Measurements from ENCODE around the gene BEND6. TPM values are rescaled to one million over a fixed set of nuclear protein-coding genes. Genes with fewer than 3 reads are reported as not detected.

BEND6 gene
- total and polyA plus RNA-seq, 10 of the 15 experiments (the other 5 are each of a cell fraction or from before 2014, with no cell fraction given): 0.79 to 2.8 (median 1.6) TPM

DNA sequence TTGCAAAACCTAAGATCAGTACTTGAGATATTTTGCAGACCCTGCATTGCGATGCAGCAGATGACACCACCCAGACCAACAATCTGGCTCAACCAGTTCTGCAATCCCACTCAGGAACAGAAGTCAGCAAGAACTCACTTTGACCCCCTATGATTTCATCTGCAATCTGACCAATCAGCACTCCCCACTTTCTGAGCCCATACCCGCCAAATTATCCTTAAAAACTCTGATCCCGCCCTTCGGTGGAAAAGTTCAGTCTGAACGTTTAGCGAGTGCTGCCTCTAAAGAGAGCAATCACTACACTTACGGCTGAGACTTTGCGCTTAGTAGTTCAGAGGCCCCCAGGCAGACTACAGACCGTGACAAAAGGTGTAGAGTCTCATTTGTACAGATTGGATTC lies 74.3 kb downstream of the BEND6 start:
- ChIA-PET RAD21 (ENCODE audit: unreplicated experiment) (interaction anchor here (1.9 kb wide), 1 partner anchor 125 kb away, joined by 6 read pairs; no protein-coding TSS in a partner anchor), POLR2A (no interaction called here), SMC1A (ENCODE audit: uncharacterized antibody, unreplicated experiment) (interaction anchor here (0.7 kb wide), 1 partner anchor 12 kb away, joined by 3 read pairs; no protein-coding TSS in a partner anchor), CTCF (interaction anchor here (0.6 to 1.0 kb wide), 2 partner anchors 64 to 125 kb away, joined by 3 to 5 read pairs; no protein-coding TSS in a partner anchor)
- Histone ChIP-seq H3K9ac (ENCODE audit: control insufficient read depth, insufficient read depth, low read length) (no peak overlapping the region), H3K36me3 (ENCODE audit: control insufficient read depth in 2 of 2, insufficient read depth in 2 of 2, low read length in 1 of 2) (no peaks in the 10 kb centered on the region), H3K9me3 (replicated peaks; ENCODE audit: control insufficient read depth, insufficient read depth, low read length) (peaks cover 5% of the 10 kb centered on the region; the same call in 1 of the 3 replicates), H3K4me2 (ENCODE audit: control insufficient read depth, insufficient read depth) (no peak overlapping the region), H3K4me3 (no peak overlapping the region), H3K27ac (ENCODE audit: control insufficient read depth, insufficient read depth) (no peak overlapping the region), H4K20me1 (ENCODE audit: control insufficient read depth, insufficient read depth) (no peaks in the 10 kb centered on the region), H3K27me3 (replicated peaks in 1 of 2; ENCODE audit: control insufficient read depth in 2 of 2, insufficient read depth in 2 of 2, low read length in 1 of 2) (no peaks in the 10 kb centered on the region), H3K4me1 (ENCODE audit: control insufficient read depth, insufficient read depth, low read length) (no peaks in the 10 kb centered on the region), H2AFZ (ENCODE audit: control insufficient read depth, low read depth, low read length) (no peak overlapping the region), H3K79me2 (ENCODE audit: control insufficient read depth, insufficient read depth, low read length) (no peaks in the 10 kb centered on the region)
- in situ Hi-C loops (cut with MboI): no loop called here
- BruUV-seq (replicated peaks): no TSS peak
- WGBS (ENCODE audit: insufficient coverage, insufficient replicate concordance, low lambda C conversion rate, missing lambda C conversion rate): 84% methylated on average over 9 of the region's 9 CpGs
- FAIRE-seq (no peak), DNase-seq (ENCODE audit: low read depth, low spot score) (no peak), ATAC-seq (no peak)
- intact Hi-C loops (cut with micrococcal nuclease; ENCODE audit: unreplicated experiment): no loop called here
- TF ChIP-seq EED (IDR thresholded peaks at IDR 0.05; ENCODE audit: low read depth) (no peak), MEF2B (IDR thresholded peaks at IDR 0.05; ENCODE audit: partially characterized antibody, poor library complexity, severe bottlenecking) (no peak), ASH2L (IDR thresholded peaks at IDR 0.05; ENCODE audit: borderline replicate concordance, low read depth) (no peak), BRCA1 (IDR thresholded peaks at IDR 0.05; ENCODE audit: low read depth, low read length) (no peak), KLF5 (IDR thresholded peaks at IDR 0.05; ENCODE audit: partially characterized antibody) (no peak), EP300 (IDR thresholded peaks at IDR 0.05; ENCODE audit: borderline replicate concordance in 1 of 2, control insufficient read depth in 1 of 2, low read depth in 2 of 2, low read length in 2 of 2) (no peak), NR2C2 (IDR thresholded peaks at IDR 0.05; ENCODE audit: borderline replicate concordance, control insufficient read depth, insufficient read length, low read depth) (no peak)
- TF ChIP-seq, protein P1, sequence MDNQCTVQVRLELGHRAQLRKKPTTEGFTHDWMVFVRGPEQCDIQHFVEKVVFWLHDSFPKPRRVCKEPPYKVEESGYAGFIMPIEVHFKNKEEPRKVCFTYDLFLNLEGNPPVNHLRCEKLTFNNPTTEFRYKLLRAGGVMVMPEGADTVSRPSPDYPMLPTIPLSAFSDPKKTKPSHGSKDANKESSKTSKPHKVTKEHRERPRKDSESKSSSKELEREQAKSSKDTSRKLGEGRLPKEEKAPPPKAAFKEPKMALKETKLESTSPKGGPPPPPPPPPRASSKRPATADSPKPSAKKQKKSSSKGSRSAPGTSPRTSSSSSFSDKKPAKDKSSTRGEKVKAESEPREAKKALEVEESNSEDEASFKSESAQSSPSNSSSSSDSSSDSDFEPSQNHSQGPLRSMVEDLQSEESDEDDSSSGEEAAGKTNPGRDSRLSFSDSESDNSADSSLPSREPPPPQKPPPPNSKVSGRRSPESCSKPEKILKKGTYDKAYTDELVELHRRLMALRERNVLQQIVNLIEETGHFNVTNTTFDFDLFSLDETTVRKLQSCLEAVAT (IDR thresholded peaks at IDR 0.05): no peak
- TF ChIP-seq, protein P2, sequence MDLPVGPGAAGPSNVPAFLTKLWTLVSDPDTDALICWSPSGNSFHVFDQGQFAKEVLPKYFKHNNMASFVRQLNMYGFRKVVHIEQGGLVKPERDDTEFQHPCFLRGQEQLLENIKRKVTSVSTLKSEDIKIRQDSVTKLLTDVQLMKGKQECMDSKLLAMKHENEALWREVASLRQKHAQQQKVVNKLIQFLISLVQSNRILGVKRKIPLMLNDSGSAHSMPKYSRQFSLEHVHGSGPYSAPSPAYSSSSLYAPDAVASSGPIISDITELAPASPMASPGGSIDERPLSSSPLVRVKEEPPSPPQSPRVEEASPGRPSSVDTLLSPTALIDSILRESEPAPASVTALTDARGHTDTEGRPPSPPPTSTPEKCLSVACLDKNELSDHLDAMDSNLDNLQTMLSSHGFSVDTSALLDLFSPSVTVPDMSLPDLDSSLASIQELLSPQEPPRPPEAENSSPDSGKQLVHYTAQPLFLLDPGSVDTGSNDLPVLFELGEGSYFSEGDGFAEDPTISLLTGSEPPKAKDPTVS (IDR thresholded peaks at IDR 0.05; ENCODE audit: low read depth, low read length): no peak
- TF ChIP-seq, protein P3, sequence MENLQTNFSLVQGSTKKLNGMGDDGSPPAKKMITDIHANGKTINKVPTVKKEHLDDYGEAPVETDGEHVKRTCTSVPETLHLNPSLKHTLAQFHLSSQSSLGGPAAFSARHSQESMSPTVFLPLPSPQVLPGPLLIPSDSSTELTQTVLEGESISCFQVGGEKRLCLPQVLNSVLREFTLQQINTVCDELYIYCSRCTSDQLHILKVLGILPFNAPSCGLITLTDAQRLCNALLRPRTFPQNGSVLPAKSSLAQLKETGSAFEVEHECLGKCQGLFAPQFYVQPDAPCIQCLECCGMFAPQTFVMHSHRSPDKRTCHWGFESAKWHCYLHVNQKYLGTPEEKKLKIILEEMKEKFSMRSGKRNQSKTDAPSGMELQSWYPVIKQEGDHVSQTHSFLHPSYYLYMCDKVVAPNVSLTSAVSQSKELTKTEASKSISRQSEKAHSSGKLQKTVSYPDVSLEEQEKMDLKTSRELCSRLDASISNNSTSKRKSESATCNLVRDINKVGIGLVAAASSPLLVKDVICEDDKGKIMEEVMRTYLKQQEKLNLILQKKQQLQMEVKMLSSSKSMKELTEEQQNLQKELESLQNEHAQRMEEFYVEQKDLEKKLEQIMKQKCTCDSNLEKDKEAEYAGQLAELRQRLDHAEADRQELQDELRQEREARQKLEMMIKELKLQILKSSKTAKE (IDR thresholded peaks at IDR 0.05; ENCODE audit: low read depth, poor library complexity, severe bottlenecking): no peak
- TF ChIP-seq, protein P4, sequence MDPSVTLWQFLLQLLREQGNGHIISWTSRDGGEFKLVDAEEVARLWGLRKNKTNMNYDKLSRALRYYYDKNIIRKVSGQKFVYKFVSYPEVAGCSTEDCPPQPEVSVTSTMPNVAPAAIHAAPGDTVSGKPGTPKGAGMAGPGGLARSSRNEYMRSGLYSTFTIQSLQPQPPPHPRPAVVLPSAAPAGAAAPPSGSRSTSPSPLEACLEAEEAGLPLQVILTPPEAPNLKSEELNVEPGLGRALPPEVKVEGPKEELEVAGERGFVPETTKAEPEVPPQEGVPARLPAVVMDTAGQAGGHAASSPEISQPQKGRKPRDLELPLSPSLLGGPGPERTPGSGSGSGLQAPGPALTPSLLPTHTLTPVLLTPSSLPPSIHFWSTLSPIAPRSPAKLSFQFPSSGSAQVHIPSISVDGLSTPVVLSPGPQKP (IDR thresholded peaks at IDR 0.05; ENCODE audit: low read depth, low read length): no peak
- TF ChIP-seq, protein P5, sequence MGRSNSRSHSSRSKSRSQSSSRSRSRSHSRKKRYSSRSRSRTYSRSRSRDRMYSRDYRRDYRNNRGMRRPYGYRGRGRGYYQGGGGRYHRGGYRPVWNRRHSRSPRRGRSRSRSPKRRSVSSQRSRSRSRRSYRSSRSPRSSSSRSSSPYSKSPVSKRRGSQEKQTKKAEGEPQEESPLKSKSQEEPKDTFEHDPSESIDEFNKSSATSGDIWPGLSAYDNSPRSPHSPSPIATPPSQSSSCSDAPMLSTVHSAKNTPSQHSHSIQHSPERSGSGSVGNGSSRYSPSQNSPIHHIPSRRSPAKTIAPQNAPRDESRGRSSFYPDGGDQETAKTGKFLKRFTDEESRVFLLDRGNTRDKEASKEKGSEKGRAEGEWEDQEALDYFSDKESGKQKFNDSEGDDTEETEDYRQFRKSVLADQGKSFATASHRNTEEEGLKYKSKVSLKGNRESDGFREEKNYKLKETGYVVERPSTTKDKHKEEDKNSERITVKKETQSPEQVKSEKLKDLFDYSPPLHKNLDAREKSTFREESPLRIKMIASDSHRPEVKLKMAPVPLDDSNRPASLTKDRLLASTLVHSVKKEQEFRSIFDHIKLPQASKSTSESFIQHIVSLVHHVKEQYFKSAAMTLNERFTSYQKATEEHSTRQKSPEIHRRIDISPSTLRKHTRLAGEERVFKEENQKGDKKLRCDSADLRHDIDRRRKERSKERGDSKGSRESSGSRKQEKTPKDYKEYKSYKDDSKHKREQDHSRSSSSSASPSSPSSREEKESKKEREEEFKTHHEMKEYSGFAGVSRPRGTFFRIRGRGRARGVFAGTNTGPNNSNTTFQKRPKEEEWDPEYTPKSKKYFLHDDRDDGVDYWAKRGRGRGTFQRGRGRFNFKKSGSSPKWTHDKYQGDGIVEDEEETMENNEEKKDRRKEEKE (IDR thresholded peaks at IDR 0.05): no peak
